NCI-H128 (cell line): ENCODE results near the gene HINFP.
"Not testable (repeated sequence)": the region's sequence is repeated elsewhere in the genome, so short reads cannot be mapped to it uniquely, and the experiment has no call there.

Experiments used
- DNase-seq: peaks from one replicate; lab custom pipeline; 2025; ENCODE audit not compliant: unreplicated experiment; lab: John Stamatoyannopoulos, UW

The HINFP gene

DNA sequence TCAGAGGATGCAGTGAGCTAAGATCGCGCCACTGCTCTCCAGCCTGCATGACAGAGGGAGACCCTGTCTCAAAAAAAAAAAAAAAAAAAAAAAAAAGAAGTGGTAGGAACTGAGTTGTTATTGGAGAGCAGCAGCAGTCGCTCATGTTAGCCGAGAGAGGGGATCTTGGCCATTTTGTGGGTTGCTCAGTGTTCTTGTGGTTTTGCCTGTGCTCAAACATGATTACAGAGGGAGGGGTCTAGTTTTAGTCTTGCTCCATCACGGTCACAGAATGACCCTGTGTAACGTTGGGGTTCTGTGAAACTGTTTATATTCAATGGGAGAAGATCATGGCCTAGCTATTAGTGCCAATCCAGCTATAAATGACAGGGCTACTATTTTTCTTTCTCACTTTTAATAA is 21.7 kb upstream of the HINFP start:
- DNase-seq: no peak

DNA sequence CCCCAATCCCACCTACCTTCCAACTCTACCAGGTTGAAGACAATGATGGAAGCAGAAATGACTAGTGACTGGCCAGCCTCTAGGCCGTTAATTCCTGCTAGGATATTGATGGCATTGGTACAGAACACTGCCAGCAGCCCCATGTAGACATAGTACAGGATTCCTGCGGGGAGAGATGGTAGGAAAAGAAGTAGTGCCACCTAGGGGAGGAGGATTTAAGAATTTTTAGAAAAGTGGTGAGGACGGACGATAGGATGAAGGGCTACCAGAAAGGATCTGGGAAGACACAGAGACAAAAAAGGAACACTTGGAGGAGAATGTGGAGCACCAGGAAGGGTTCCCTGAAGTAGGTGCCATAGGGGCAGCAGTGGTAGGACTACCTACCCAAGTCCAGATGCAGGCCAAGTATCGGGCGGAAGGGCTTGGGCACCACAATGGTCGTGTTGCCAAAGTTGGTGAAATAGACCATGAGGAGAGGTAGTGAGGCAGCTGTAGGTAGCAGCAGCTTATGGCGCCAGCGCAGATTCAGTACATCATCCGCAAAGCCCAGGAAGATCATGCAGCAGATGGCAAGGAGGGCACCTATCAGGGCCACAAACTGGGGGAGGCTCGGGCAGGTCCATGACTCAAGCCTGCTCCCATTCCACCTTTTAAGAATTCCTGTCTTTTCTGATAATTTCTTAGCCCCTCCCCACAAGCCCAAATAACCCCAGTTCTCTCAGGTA is 21.0 kb upstream of the HINFP start:
- DNase-seq: no peak

DNA sequence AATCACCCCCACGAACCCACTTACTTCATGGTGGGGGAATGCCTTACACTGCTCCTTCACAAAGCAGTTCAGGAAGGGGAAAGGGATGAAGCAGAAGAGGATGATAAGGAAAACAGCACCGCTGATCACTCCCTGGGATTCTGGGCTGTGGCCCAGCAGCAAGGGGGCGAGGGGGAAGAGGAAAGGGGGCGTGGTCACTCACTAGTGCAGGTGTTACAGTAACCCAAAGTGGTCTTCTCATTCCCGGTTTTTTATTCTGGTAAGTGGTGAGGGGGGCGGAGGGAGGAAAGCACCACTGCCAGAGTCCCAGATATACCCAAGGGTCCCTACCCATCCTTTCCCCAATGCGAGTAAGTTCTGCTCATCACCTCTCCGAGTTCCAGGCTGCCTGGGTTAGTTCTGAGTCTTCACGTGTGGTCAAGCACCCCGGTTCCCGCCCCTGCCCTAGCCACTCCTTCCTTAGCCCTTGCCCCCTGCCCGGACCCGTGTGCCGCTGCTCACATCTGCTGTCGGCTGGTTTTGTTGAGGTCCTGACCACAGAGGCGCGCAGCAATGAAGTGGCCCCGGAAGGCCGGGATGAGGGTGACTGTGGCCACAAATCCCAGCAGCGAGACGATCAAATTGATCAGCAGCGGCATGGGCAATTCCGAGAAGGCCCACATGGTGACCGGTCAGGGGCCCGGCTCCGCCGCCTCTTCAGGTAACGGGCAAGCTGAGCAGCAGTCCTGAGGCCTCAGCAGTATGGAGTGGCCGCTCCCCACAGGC is 20.2 kb upstream of the HINFP start:
- no peak for DNase-seq

DNA sequence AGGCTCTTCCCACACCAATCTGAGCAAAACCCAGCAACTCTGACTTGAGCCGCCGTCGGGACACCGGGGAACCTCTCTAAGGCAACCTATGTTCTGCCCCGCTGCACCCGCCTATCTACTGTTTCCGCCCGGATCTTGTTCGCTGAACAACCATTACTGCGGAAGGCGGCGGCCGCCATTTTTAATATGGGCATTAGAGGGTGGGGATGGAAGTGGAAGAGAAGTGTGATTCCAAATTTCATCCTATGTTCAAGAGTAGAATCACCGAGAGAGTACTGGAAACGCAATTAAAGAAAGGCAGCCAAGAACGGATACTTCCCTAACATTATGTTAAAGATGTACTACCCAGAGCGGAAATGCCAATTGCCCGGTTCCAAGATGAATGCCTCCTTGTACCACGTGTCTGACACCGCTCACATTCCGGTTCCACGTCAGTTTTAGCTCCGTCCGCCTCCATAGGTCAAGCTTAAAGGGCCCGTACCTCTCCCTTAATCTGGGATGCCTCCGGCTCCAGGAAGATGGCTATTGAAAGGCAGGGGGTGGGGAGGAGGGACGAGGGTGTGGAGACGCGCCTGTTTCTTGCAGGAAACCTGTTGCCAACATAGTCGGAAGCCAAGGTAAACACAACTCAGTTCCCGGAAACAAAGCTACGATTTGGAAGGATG is 19.5 kb upstream of the HINFP start, which contains the start of gene DPAGT1:
Gene DPAGT1 (minus strand): TSS at position 95 of the 665 bp plus-strand sequence. CDS start 198 bp downstream, outside the sequence.
- peak; percentile 52 for DNase-seq

DNA sequence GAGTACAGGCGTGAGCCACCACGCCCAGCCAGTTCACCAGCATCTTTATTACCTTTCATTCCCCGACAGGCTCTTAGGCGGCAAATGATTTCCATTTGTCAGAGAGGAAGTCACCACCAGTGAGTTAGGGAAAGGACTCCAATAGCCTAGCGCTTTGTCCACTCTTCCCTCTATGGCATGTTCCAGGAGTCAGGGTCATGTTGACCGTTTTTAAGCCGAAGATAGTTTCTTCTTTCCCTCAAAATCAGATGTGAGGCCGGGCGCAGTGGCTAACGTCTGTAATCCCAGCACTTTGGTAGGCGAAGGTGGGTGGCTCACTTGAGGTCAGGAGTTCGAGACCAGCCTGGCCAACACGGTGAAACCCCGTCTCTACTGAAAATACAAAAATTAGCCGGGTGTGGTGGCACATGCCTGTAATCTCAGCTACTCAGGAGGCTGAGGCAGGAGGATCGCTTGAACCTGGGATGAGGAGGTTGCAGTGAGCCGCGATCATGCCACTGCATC is 18.2 kb upstream of the HINFP start:
- not testable (repeated sequence) for DNase-seq

DNA sequence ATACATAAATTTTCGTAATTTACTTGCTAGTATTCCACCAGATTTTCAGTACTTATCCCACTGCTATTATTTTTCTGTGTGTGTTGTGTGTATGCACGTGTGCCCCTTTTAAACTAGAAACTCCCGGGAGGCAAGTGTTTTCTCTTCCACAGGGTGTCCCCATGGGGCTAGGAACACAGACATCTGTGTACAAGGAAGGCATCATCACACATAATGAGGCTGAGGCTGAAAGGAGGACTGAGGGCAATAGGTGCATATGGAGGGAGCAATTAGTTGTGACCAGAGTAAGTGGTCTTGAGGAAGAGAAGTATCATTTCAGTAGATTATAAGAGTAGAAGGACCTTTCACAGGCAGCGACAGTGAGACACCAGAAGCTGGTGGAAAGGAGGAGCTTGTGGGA is 17.6 kb upstream of the HINFP start:
- no peak for DNase-seq

DNA sequence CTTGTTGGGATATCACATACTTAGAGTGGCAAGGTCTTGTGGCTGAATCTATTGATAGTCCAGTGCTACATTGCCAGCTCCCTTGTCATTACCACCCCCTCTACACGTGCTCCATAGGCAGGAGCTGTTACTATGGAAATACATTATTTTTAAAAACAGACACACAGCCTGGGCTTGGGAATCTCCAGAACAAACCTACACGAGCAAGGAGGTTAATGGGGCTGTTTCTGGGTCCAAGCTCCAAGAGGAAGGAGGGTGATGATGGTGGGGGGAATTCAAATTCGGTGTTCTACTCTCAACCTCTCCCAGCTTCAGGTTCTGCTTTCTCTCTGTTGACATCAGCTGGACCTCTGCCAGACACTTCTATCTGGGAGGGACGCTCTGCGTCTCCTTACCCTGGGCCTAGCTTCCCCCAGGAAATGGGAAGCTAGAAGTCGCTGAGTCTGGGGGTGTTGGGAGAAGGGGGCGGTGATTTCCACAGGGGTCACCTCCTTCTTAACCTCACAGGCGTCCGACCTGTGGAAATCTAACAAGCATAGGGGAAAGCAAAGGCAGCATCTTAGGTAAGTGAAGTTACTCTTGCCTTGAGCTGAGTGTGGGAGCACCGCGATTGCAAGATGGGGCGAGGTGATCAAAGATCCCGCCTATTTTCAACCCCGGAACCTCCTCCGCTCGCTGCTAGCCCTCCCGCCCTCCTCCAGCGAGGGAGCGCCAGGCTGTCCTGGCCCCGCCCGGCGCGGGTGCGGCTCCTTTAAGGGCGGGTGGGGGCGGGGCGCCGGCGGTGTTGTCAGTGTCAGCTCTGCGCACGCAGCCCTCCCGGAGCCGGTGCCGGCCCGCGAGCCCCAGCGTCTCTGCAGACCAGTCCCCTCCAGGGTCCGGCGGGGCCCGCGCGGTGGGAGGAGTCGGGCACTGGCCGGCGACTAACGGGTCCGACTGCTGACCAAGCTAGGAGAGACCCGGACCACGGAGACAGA is 14.5 kb upstream of the HINFP start, which contains the start of gene C2CD2L:
Gene C2CD2L (plus strand): TSS at position 781 of the 974 bp plus-strand sequence. CDS start 398 bp downstream, outside the sequence.
- DNase-seq: peak; percentile 36

DNA sequence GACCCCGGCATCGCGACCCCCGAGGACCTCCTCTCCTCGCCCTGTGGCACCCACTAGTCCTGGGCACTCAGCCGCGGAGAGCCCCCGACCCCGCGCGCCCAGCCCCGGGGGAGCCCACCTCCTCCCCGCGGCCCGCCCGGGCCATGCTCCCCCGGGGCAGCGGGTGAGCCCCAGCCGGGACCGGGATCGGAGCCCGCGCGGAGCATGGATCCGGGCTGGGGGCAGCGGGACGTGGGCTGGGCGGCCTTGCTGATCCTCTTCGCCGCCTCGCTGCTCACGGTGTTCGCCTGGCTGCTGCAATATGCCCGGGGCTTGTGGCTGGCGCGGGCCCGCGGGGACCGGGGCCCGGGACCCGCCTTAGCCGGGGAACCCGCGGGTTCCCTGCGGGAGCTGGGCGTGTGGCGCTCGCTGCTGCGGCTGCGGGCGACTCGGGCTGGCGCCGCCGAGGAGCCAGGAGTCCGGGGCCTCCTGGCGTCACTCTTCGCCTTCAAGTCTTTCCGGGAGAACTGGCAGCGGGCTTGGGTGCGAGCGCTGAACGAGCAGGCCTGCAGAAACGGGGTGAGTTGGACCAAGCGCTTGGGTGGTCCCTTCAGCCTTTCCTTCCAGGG is 13.7 kb upstream of the HINFP start:
- DNase-seq: no peak

DNA sequence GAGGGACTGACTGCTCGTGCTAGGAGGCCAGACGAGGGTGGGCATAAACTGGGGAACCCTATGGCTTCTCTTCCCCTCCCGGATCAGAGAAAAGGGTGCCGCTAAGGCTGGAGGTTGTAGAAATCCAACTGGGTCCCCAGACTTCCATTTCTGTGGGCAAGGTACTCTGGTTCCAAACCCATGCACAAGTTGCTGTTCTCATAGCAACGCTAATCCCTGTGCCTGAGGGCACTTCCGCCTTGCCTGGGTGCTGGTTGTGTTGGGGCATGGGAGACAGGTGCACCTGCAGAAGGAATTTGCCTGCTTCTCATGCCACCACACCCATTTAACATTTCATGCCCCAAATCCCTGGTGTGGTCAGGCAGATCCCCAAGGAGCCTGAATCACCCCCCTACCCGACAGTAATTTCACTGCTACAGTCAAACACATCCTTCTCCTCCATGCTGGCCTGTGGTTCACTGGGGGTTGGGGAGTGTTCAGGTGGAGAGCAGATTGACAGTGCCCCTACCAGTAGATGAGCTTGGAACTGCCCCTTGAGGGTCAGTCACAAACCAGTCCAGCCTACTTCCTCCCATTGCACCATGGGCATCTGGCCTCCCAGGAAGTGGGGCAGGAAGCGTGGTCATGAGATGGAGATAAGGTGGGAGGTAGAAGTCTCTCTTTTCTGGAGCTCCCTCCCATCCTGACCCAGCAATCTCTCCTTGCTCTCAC is 13.1 kb upstream of the HINFP start:
- no peak for DNase-seq

DNA sequence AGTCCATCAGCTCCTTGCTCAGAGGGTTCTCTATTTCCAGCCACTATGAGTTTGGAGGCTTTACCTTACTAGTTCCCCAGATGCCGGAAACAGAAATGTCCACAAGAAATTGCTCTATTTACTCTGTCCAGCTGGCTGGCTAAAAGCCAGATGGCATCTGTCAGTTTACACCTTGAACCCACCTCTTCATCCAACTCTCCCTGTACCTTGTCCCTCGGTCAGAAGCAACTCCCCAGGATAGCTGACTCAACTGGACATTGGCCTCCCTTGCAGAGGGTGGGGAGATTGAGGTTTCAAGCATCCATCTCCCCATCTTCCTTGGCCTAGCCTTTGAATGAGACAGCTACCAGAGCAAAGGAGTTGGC is 12.5 kb upstream of the HINFP start:
- no peak for DNase-seq

DNA sequence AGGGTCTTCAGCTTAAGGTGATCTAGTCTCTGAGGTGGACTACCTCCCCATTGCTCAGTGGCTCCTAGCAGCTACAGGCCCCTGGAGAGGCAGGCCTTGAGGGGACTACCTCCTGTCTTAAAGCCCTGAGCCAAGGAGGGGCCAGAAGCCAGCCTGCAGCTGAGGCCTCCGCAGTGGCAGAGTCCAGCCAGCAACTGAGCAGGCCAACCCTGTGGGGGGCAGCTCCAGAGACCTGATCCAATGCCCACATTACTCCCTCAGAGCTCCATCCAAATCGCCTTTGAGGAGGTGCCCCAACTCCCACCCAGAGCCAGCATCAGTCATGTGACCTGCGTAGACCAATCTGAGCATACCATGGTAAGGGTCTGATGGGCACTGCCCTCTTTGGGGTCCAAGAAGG is 11.5 kb upstream of the HINFP start:
- DNase-seq: no peak

DNA sequence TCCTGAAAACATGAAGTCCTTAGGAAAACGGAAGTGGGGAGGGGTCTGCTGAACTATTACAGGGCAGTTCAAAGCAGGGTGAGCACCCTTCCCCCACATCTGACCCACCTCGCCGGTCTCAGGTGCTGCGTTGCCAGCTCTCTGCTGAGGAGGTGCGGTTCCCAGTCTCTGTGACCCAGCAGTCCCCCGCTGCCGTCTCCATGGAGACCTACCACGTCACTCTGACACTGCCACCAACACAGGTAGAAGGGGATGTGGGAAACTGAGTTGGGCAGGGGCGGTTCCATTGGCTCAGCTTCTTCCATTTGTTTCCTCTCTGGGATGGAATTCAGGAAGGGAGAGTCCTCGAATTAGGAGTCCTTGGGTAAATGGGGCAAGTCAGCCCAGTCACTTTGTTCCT is 10.9 kb upstream of the HINFP start:
- no peak for DNase-seq

DNA sequence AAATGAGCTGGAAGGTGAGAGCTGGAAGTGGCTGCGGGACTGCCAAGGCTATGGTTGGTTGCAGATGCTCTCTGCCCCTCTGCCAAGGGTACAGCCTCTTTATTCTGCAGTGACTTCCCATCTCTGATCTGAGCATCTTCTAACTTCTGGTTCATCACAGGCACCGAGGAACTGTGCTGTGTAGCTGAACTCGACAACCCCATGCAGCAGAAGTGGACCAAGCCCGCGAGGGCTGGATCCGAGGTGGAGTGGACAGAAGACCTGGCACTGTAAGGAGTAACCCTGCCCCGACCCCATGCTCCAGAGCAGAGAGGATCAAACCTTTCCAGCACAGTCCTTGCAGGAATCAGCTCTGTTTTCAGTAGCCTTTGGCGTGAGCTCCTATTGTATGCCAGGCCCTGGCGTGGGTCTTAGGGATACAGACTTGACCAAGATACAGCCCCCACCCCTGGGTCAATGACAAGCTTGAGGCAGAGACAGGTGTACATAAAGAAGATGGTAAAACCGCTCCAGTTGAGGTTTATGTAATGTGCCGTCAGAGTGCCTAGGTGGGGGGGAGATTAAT is 9.9 kb upstream of the HINFP start:
- no peak for DNase-seq

DNA sequence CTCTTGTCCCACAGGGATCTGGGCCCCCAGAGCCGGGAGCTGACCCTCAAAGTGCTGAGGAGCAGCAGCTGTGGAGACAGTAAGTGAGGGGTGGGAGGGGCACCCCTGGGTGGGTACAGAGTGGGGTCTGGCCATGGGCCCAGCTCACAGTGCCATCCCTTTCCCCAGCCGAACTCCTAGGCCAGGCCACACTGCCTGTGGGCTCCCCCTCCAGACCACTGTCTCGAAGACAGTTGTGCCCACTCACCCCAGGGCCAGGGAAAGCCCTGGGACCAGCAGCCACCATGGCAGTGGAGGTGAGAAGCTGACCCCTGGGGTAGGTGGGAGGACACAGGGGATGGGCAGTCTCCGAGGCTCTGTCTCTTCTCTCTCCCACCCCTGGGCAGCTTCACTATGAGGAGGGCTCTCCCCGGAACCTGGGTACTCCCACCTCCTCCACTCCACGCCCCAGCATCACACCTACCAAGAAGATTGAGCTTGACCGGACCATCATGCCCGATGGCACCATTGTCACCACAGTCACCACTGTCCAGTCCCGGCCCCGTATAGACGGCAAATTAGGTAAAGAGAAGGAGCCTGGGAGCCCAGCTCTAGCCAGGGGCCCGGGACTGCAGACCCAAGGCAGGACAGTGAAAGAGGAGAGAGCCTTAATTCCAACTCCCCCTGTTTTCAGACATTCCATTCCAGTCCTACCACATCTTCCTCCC is 8.9 kb upstream of the HINFP start:
- no peak for DNase-seq

DNA sequence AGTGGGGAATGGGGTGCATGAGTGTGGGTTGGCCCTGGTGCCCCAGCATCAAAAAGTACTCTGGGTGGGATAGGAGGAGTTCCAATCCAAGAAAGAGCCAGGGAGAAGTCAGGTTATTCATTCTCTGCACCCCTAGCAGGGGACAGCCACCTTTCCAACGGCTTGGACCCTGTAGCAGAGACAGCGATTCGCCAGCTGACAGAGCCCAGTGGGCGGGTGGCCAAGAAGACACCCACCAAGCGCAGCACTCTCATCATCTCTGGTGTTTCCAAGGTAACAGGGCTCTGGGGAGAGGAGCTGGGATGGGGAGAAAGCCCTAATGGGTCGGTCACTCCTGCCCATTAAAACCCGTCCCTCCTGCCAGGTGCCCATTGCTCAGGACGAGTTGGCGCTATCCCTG is 7.7 kb upstream of the HINFP start:
- no peak for DNase-seq

DNA sequence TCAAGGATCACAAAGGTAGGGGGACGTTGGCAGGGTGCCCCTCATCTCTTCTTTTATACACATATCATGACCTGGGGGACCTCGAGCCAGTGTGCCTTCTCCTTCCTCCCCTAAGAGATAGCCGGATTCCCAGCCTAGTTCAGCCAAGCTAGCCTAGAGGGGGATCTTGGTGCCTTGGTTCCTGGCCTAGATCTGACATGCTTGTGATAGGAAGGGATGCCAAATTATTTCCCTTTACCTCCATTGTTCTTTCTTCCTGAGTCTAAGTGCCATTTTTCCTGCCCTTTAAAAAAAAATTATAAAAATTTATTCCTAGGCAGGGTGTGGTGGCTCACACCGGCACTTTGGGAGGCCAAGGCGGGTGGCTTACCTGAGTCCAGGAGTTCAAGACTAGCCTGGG is 7.0 kb upstream of the HINFP start:
- no peak for DNase-seq

DNA sequence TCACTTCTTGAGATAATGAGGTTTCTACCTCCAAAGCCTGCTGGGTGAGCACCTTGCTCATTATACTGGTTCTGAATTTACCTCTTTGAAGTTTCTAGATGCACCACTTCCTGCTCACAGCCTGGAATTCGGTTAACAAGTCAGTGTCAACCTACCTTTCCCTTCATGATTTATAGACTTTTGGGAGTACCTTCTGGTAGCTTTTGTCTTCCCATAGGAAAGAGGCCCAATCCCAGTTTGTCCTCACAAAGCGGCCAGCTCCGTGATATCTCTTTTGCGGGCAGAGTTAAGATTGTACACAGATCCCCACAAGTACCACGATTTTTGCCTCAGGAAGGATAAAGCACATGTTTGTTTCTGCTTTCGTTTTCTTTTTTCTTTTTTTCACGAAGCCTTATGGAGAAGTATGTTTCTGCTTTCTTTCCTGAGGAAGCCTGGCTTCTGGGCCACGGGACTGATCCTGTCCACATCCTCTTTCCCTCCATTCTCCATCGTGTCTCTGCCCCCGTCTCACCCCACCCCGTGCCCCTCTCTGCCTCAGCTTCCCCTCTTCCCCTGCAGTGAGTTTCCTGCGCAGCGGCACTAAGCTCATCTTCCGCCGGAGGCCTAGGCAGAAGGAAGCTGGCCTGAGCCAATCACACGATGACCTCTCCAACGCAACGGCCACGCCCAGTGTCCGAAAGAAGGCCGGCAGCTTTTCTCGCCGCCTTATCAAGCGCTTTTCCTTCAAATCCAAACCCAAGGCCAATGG is 5.7 kb upstream of the HINFP start:
- no peak for DNase-seq

DNA sequence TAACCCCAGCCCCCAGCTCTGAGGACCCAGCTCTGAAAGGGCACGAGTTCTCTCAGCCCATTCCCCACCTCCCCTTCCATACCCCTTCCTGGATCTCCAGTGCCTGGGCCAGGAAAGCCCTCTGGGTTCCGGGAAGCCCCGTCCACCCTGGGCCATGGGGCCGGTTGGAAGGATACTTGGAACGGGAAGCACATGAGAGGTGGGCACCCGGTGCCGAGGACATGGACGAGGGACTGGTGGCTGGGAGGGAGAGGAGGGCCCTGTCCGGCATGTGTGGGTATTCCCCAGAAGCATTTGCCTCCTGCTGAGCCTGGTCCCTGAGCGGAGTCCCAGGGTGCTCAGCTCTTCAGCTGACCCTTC is 5.2 kb upstream of the HINFP start:
- DNase-seq: no peak
